GM19438 (cell line): ENCODE results near the gene SCFD2.

ENCODE experiments used
- ATAC-seq: cut with Tn5 transposase; IDR thresholded peaks from one replicate; pipeline ENCODE4 v1.9.1; 2021; ENCODE audit warnings: low read depth; ENCODE audit not compliant: unreplicated experiment

Gene SCFD2

DNA sequence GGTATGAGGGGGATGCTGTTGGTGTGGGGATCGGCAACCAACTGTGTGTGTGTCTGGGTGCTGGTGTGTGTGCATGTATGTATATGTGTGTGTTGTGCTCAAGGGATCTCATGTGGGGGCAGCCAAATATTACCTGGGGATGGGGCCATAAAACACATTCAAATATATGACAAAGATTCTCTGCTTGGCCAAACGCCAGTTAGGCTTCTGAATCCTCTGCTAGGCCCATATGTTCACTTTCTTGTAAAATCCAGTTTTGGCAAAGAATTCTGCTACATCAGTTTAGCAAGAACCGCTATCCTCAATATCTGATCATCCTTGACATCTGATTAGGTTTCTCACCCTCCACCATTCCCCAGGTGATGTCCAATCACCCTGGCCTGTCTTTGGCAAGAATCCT, 397.2 kb downstream of the SCFD2 start:
- no peak for ATAC-seq

DNA sequence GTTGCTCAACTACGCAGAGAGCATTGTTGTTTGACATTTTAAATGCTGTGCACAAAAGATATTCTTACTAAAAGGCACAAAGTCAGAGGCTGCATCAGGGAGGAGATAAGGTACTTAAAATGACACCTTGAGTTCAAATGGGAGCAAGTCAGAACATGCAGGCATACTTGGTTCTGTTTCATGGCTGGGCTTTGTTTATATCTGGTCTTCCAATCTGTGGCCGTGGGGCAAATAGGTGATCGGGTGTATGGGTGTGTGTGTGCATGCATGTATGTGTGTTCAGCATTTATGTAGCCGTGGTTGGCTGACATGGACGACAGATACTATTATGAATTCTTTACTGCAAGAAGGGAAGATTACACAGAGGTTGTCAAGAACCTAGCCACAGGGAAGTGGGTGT, 397.6 kb downstream of the SCFD2 start:
- no peak for ATAC-seq

- ATAC-seq = no peak
Observed at GRCh38 chr4:52966781-52967180, 399.1 kb downstream of the SCFD2 start.

GRCh38 chr4:52966172-52966571, 399.7 kb downstream of the SCFD2 start:
- ATAC-seq = no peak

- no peak for ATAC-seq
Observed at GRCh38 chr4:52964561-52965101, 401.2 kb downstream of the SCFD2 start.

DNA sequence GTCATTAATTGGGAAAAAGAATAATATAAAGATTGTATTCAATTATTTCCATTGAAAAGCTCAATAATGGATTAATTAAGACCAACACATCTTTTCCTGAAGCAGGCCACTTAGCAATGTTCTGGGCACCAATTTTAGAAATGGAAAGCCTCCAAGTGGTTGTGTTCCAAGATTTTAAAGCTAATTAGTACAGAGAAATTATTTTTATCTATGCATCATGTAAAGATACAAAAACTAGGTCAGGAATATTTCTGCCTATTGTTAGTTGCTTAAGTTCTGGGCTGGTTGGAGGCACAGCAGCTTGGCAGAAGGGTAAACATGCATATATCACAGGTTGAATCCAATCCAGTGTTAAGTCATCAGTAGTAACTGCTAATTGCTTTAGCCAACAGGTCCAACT, 401.9 kb downstream of the SCFD2 start:
- no peak for ATAC-seq

GRCh38 chr4:52962721-52963120, 403.1 kb downstream of the SCFD2 start:
- ATAC-seq = no peak

DNA sequence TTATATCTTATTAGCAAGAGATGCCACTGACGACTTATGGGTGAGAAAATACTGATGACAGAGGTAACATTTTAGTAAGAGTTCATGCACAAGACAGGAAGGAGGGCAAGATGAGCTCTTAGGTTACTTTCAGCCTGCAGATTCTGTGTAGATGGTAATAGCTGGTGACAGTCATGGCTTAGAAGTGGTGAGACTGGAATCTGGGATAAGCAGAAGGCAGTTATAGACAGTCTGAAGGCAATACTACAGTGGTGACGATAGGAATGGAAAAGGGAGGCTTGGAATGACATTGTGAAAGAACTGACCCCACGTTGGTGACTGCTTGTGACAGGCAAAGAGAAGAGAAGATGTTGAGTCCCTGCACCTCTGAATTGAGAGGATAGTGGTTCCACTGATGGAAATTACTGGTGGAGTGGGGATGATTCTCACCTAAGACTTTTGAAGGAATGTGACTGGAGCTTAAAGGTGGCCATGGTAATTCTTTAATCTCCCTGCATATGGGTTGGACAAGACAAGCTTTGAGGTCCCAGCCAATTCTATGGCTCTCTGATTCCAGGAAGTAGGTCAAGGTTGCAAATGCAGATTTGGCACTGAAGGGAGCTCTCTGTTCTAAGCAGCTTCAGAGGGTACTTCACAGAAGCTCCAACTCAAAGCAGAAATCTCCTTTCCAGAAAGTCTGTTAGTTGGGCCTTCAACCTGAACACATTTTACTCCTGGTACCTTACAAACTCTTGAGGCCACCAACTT, 404.0 kb downstream of the SCFD2 start:
- no peak for ATAC-seq

DNA sequence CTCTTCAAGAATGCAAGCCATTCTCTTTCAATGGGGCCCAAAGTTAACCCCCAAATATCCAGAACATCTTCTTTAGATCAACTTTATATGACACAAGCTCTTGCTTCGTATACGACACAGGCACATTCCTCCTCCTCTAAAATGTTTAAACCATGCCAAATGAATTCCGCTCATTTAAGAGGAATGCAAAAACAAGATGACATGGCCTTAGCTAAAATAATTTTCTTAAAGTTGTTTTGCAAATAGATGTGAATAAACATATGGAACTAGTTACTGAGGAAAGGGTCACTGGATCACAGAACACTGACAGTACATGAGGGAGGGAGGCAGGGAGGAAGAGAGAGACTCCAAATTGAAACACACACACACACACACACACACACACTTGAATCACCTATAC, 406.3 kb downstream of the SCFD2 start:
- no peak for ATAC-seq

DNA sequence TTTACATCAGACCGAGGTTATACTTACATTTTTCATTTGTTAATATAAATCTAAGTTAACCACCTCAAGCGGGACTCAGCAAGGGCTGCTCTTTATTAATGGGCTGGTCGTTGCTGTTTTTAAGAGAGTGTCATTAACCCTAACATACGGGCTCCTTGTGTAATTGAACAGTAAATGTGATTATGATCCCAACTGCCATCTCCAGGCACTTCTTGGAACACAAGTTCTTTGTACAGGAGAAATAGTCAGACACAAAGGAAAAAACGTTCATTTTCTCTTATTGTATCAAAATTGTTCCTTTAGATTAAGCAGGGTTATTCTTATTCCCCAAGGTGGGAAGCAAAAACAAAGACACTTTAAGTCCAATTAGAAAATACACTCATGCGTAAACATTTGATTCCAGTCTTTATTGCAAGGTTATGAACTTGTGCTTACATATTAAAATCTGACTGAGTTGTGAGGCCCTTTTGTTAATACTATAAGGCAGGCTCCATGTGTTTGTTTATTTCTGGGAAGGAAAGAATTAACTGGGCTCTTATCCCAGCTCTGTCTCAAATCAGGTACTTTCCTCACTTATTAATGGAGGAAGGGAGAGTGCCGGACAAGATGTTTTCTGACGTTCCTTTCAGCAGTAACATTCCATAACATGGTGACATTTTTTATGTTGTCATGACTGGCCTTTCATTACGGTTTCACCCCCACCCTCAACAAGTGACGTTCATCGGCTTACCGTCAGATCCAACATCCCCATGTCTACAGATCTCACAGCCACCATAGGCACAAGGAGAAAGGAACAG, 407.8 kb downstream of the SCFD2 start:
- no peak for ATAC-seq

DNA sequence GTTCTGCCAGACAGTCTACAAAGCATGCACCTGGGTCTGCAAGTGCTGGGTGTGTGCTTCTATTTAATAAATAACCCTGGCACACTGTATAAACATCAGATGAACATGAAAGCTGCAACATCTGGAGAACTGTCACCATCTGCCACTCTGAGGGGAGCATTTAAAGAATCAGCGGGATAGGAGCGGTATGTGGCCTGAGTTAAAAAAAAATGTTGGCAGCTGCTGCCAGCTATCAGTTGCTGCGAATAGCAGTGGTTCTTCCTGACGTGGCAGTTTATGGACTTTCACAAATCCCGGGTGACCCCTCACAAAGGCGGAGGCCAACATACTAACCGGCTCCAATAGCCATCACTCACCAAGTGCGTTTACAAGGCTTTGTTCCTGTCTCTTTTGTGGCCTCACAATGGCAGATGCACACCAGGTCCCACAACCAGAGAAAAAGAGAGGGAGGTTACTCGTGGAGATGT, 408.6 kb downstream of the SCFD2 start:
- ATAC-seq = no peak

DNA sequence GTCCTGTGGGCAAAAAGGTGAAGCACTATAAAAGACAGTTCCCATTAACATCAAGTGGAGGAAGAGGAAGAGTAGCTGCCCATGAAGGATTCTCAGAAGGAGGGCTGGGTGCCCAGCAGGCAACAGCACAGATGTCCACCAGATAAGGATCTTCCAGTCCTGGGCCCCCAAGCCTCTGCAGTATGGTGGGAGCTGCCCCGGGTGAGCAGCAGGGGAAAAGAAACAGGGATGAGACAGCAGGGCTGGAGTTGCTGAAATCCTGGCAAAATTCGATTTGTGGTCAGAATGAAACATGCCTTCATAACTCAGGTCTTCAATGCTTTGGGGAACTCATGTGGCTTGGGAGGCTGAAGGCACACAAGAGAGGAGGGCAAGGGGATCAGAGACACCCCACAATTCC, 409.2 kb downstream of the SCFD2 start:
- ATAC-seq = no peak

- no peak for ATAC-seq
Observed at GRCh38 chr4:52954560-52955170, 411.2 kb downstream of the SCFD2 start.

- ATAC-seq = no peak
Observed at GRCh38 chr4:52952540-52952939, 413.3 kb downstream of the SCFD2 start.

GRCh38 chr4:52951016-52951415, 414.8 kb downstream of the SCFD2 start:
- ATAC-seq = no peak

DNA sequence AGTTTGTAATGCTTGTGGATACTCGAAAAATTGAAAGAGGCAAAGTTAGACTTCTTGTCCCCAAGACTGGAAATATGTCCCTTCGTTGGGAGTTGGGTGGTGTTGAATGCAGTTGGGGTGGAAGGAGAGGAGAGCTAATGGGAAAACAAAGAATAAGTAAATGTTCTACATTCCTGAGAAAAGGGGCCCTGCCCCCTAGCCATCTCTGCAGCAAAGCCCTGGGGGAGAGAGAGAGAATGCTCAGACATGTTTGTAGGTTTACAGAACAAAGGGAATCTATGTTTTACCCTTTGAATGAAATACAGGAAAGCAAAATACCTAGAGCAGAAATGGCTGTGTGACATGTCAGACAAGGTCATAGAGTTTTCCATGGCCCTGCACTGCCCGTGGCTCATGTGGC, 415.6 kb downstream of the SCFD2 start:
- no peak for ATAC-seq

DNA sequence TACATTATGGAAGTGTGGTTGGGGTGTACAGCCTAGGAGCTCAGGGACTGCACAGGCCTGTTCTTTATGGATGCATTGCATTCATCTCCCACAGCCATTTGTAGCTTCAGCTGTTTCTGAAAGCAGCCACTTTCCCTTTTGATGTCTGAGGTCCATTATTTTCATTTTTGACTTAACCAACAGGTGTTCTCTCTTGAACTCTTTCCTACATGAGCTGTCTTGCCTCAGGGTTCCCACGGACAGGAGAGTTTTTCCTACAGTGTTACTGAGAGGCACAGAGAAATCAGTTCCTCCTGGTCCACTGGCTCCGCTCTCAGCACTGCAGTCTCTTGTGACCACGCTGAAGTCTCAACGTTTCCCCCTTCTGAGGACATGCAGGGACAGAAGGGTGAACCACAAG, 416.5 kb downstream of the SCFD2 start:
- ATAC-seq = no peak

DNA sequence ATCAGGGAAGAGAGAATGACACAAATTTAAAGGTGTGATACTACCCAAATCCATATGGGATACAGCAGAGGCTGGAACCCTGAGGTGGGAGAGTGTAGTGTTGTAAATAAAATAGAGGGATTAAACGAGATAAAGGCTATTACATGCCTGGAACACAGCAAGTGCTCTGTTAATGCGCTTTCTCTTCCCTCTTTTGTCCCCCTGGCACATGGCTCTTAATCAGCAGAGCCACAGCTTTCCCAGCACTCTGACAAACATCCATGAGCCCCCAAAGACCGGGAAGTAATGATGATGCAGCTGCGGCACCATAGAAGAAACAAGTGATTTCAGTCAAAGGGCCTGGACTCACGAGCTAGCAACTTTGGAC, 417.8 kb downstream of the SCFD2 start:
- ATAC-seq = no peak

GRCh38 chr4:52947401-52948056, 418.3 kb downstream of the SCFD2 start:
- no peak for ATAC-seq

- ATAC-seq = no peak
Observed at GRCh38 chr4:52946855-52947254, 419.0 kb downstream of the SCFD2 start.

DNA sequence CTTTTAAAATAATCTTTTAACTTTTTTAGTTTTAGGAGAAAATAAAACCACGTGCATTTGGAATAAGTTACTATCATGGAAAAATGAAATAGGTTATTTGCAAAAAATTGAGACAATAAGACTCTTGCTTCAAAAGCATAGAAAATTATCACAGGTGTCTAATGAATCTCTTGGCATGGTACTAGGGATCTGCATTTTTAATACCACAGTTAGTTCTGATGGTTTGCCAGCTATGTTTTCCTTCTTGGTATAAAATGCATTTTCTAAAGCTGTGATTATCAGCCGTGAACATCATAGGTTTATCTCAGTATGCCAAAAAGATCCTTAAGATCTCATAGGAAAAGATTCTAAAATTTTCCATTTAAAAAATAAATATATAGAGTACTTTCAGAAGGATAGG, 419.9 kb downstream of the SCFD2 start:
- no peak for ATAC-seq
